ENCODE measurements around the gene OSBP2.

OSBP2 gene

GRCh38 chr22:30695351-30695851 lies 727 bp downstream of the OSBP2 start:
- TF ChIP-seq, protein P1, sequence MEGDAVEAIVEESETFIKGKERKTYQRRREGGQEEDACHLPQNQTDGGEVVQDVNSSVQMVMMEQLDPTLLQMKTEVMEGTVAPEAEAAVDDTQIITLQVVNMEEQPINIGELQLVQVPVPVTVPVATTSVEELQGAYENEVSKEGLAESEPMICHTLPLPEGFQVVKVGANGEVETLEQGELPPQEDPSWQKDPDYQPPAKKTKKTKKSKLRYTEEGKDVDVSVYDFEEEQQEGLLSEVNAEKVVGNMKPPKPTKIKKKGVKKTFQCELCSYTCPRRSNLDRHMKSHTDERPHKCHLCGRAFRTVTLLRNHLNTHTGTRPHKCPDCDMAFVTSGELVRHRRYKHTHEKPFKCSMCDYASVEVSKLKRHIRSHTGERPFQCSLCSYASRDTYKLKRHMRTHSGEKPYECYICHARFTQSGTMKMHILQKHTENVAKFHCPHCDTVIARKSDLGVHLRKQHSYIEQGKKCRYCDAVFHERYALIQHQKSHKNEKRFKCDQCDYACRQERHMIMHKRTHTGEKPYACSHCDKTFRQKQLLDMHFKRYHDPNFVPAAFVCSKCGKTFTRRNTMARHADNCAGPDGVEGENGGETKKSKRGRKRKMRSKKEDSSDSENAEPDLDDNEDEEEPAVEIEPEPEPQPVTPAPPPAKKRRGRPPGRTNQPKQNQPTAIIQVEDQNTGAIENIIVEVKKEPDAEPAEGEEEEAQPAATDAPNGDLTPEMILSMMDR (conservative IDR thresholded peaks at IDR 0.05; ENCODE audit: low read length) = no peak
- DNase-seq (ENCODE audit: low read depth) = no peak
- H3K4me3 ChIP-seq (ENCODE audit: low read length) = peak overlapping the region; percentile 61

DNA sequence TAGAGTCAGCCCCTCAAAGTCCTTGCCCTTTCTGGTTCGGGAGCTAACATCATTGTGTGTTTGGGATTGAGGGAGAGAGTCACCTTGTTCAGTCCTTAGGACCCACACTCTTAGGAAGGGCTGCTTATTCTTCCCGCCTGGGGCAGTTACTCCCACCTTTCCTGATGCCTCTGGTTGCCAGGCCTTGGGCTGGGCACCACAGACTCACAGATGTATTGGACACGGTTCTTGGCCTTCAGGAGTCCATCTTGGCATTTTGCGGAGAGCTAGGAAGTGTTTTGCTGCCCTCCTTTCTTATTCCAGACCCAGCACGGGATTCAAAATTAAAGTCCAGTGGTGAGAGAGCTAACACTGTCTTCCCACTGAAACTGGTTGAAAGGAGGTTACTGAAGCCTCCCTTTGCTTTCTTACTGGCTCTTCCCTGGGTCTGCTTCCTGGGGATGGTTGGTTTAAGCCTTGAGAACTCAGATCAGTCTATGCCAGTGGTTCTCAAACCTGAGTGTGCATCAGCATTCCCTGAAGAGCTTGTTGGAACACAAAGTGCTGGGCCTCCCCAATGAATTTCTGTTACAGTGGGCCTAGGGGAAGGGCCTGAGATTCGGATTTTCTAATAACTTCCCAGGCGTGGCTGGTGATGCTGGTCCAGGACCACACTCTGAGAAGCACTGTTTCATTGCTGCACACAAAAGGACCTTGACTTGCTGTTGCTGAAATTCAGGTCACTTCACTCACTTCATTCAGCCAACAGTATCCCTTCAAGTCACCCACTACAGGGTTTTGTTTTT lies 1.4 kb downstream of the OSBP2 start:
- no peak overlapping the region for H3K4me3 ChIP-seq (ENCODE audit: low read length)
- no peak for DNase-seq (ENCODE audit: low read depth)
- TF ChIP-seq, protein P1 (conservative IDR thresholded peaks at IDR 0.05; ENCODE audit: low read length) = no peak

DNA sequence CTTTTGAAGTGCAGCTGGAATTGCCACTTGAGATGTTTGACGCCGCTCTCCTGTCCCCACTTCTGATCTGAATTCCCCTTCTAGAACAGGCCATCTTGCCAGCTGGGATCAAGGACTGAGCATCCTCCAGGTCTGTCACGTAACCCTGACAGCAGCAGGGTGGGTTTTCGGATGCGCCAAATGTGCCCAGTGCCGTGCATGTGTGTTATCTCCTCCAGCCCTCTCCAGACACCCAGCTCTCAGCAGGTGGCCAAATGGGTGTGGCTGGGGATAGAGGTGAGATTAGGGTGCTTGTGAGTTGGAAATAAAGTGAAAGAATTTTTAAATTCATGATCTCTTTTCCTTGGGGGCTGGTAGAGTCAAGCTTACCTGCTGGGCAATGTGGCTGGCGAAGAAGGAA lies 3.3 kb downstream of the OSBP2 start:
- DNase-seq (ENCODE audit: low read depth) = no peak
- TF ChIP-seq, protein P1 (conservative IDR thresholded peaks at IDR 0.05; ENCODE audit: low read length) = no peak
- H3K4me3 ChIP-seq (ENCODE audit: low read length) = no peak overlapping the region

DNA sequence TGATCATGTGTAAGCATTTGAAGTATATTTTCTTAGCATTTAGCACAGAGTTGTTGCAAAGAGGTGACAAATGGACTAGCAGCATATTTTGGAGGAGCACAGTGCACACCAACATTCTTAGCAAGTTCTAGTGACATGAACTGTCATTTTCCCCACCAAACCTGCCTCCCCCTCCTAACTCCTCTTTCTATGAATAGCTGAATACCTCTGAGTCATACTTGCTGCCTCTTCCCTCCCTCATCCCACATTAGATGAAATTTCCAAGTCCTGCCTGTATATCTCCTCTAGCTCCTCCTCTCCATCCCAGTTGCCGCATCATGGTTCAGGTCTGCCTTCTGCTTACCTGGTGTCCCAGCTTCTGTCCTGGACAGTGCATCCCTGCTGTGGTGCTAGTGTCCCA lies 7.2 kb downstream of the OSBP2 start:
- no peak overlapping the region for H3K4me3 ChIP-seq (ENCODE audit: low read length)
- DNase-seq (ENCODE audit: low read depth) = peak; percentile 47
- TF ChIP-seq, protein P1 (conservative IDR thresholded peaks at IDR 0.05; ENCODE audit: low read length) = no peak

DNA sequence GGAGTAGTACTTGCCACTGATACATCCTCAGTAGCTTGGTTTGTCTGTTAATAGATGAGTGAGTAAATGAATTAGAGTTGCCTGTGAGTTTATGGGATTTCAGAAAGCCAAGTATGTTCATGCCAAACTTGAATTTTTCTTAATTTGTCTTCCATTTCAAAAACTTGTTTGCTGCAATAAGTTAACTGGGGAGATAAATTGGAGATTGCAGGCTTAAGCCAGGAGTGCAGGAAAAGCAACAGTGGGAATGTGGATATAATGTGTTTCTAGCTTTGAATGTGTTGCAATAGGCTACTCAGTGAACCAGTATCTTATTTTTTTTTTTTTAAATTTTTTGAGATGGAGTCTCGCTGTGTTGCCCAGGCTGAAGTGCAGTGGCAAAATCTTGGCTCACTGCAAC lies 8.2 kb downstream of the OSBP2 start:
- TF ChIP-seq, protein P1 (conservative IDR thresholded peaks at IDR 0.05; ENCODE audit: low read length) = no peak
- DNase-seq (ENCODE audit: low read depth) = peak; percentile 45
- H3K4me3 ChIP-seq (ENCODE audit: low read length) = no peak overlapping the region

GRCh38 chr22:30704978-30705377 lies 10.3 kb downstream of the OSBP2 start:
- TF ChIP-seq, protein P1 (conservative IDR thresholded peaks at IDR 0.05; ENCODE audit: low read length) = no peak
- no peak overlapping the region for H3K4me3 ChIP-seq (ENCODE audit: low read length)
- no peak for DNase-seq (ENCODE audit: low read depth)
